Activated T-cell treated with anti-CD3 and anti-CD28 coated beads for 24 hours (primary cell): ENCODE measurements around the gene TRNAU1AP.
"Not testable (repeated sequence)": the region's sequence is repeated elsewhere in the genome, so short reads cannot be mapped to it uniquely, and the experiment has no call there.

ENCODE experiments used
- DNase-seq: peaks from one replicate; pipeline ENCODE4 v3.0.0-alpha.2; 2020; ENCODE audit warnings: low read depth

The TRNAU1AP gene

GRCh38 chr1:28521502-28522164, 31.3 kb upstream of the TRNAU1AP start:
- no peak for DNase-seq

- DNase-seq = not testable (repeated sequence)
These were observed 30.3 kb upstream of the TRNAU1AP start for GRCh38 chr1:28522537-28522936.

GRCh38 chr1:28525002-28525642, 27.8 kb upstream of the TRNAU1AP start:
- not testable (repeated sequence) for DNase-seq

- DNase-seq = no peak
These were observed 26.0 kb upstream of the TRNAU1AP start for GRCh38 chr1:28526886-28527285.

- no peak for DNase-seq
These were observed 22.4 kb upstream of the TRNAU1AP start for GRCh38 chr1:28530456-28530855.

GRCh38 chr1:28534671-28535070, 18.2 kb upstream of the TRNAU1AP start:
- no peak for DNase-seq

- no peak for DNase-seq
These were observed 17.7 kb upstream of the TRNAU1AP start for GRCh38 chr1:28535180-28535579.

- no peak for DNase-seq
These were observed 15.3 kb upstream of the TRNAU1AP start for GRCh38 chr1:28537457-28538199.

GRCh38 chr1:28538286-28538685, 14.6 kb upstream of the TRNAU1AP start:
- DNase-seq = no peak

GRCh38 chr1:28540651-28541050, 12.2 kb upstream of the TRNAU1AP start:
- no peak for DNase-seq

GRCh38 chr1:28541414-28542015, 11.4 kb upstream of the TRNAU1AP start:
- not testable (repeated sequence) for DNase-seq

- no peak for DNase-seq
These were observed 7.6 kb upstream of the TRNAU1AP start for GRCh38 chr1:28545246-28545628.

GRCh38 chr1:28548318-28548717, 4.6 kb upstream of the TRNAU1AP start:
- DNase-seq = no peak

GRCh38 chr1:28551381-28551780, 1.5 kb upstream of the TRNAU1AP start:
- no peak for DNase-seq

GRCh38 chr1:28560886-28561285, 8.0 kb downstream of the TRNAU1AP start:
- no peak for DNase-seq

GRCh38 chr1:28564310-28564709, 11.4 kb downstream of the TRNAU1AP start:
- no peak for DNase-seq

- no peak for DNase-seq
These were observed 12.2 kb downstream of the TRNAU1AP start for GRCh38 chr1:28565040-28565439.

GRCh38 chr1:28565726-28566125, 12.8 kb downstream of the TRNAU1AP start:
- DNase-seq = no peak

- no peak for DNase-seq
These were observed 14.0 kb downstream of the TRNAU1AP start for GRCh38 chr1:28566931-28567330.

- no peak for DNase-seq
These were observed 19.0 kb downstream of the TRNAU1AP start for GRCh38 chr1:28571911-28572310.

GRCh38 chr1:28572891-28573290, 20.0 kb downstream of the TRNAU1AP start:
- DNase-seq = not testable (repeated sequence)

GRCh38 chr1:28573564-28573963, 20.7 kb downstream of the TRNAU1AP start:
- no peak for DNase-seq
